Measurements from ENCODE around the gene PLXND1.

DNA sequence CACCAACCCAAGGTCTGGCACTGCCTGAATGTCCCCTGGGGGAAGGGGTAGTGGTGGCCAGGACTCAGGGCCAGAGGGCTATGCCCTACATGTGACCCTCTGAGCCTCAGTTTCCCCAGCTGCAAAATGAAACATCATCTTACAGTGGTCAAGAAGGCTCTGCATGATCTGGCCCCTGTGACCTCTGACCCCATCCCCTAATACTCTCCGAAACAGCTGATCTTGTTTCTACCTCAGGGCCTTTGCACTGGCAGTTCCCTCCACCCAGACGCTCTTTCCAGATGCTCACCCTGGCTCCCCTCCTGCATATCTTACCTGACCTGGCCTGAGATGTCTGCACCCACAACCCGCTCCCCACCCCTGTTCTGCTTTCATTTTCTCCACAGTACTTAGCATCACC, 21.8 kb downstream of the PLXND1 start:
- TF ChIP-seq CTCF (IDR thresholded peaks at IDR 0.05) (no peak), EZH2 (IDR thresholded peaks at IDR 0.05; ENCODE audit: borderline replicate concordance, insufficient read depth, low read depth, low read length, poor library complexity, severe bottlenecking) (no peak)
